ENCODE data around the gene ADAMTS15. TPM values are rescaled to one million over a fixed set of nuclear protein-coding genes. Genes with fewer than 3 reads are reported as not detected.

ADAMTS15 gene
- total RNA-seq, 4 donors from 2014 or later: 18.4 to 34.1 (median 24.9) TPM

- 87 to 93% methylated on average over 6 of the region's 6 CpGs for WGBS, 2 donors
- TF ChIP-seq CTCF (IDR thresholded peaks at IDR 0.05) (no peak), POLR2A (IDR thresholded peaks at IDR 0.05) (no peak), EP300 (IDR thresholded peaks at IDR 0.05) (no peak)
Measured at GRCh38 chr11:130514851-130515250, 66.4 kb downstream of the ADAMTS15 start.

GRCh38 chr11:130515829-130516553 is 67.5 kb downstream of the ADAMTS15 start:
- peaks cover 0 to 19% (median 0%) of the 10 kb centered on the region in 4 donors for H3K4me1 ChIP-seq
- H3K9me3 ChIP-seq: no peaks in the 10 kb centered on the region
- no peak overlapping the region for H3K4me3 ChIP-seq
- WGBS, 2 donors: 85 to 94% methylated on average over 4 of the region's 4 CpGs
- no peaks in the 10 kb centered on the region for H3K27me3 ChIP-seq
- H3K27ac ChIP-seq: no peak overlapping the region
- no peak for DNase-seq (ENCODE audit: low spot score in 2 of 2)
- TF ChIP-seq CTCF (IDR thresholded peaks at IDR 0.05) (no peak), EP300 (IDR thresholded peaks at IDR 0.05) (no peak), POLR2A (IDR thresholded peaks at IDR 0.05) (no peak)
- no peaks in the 10 kb centered on the region for H3K36me3 ChIP-seq

More at GRCh38 chr11:130514851-130515250, 66.4 kb downstream of the ADAMTS15 start:
- Histone ChIP-seq H3K9me3 (no peaks in the 10 kb centered on the region), H3K27ac (no peak overlapping the region), H3K4me1 (peaks cover 0 to 20% (median 5%) of the 10 kb centered on the region in 4 donors), H3K4me3 (no peak overlapping the region), H3K36me3 (no peaks in the 10 kb centered on the region), H3K27me3 (no peaks in the 10 kb centered on the region)
- DNase-seq (ENCODE audit: low spot score in 2 of 2): no peak

GRCh38 chr11:130516554-130517505 is 68.4 kb downstream of the ADAMTS15 start:
- H3K27me3 ChIP-seq: no peaks in the 10 kb centered on the region
- DNase-seq (ENCODE audit: low spot score in 2 of 2): no peak
- no peaks in the 10 kb centered on the region for H3K36me3 ChIP-seq
- H3K4me3 ChIP-seq: no peak overlapping the region
- no peak overlapping the region for H3K27ac ChIP-seq
- 89 to 90% methylated on average over 10 of the region's 10 CpGs for WGBS, 2 donors
- no peak for TF ChIP-seq POLR2A (IDR thresholded peaks at IDR 0.05)
- TF ChIP-seq EP300 (IDR thresholded peaks at IDR 0.05): no peak
- no peak for TF ChIP-seq CTCF (IDR thresholded peaks at IDR 0.05)
- peaks cover 0 to 22% (median 8%) of the 10 kb centered on the region in 4 donors for H3K4me1 ChIP-seq
- no peaks in the 10 kb centered on the region for H3K9me3 ChIP-seq

- Histone ChIP-seq H3K27ac (no peak overlapping the region), H3K9me3 (no peaks in the 10 kb centered on the region), H3K4me3 (no peak overlapping the region), H3K27me3 (no peaks in the 10 kb centered on the region), H3K36me3 (no peaks in the 10 kb centered on the region), H3K4me1 (peaks cover 0 to 33% (median 16%) of the 10 kb centered on the region in 4 donors)
- DNase-seq (ENCODE audit: low spot score in 2 of 2): no peak
- TF ChIP-seq POLR2A (IDR thresholded peaks at IDR 0.05): no peak
- no peak for TF ChIP-seq EP300 (IDR thresholded peaks at IDR 0.05)
- no peak for TF ChIP-seq CTCF (IDR thresholded peaks at IDR 0.05)
- 69 to 81% methylated on average over 4 of the region's 4 CpGs for WGBS, 2 donors
Measured at GRCh38 chr11:130518164-130518680, 69.8 kb downstream of the ADAMTS15 start.

All from tibial nerve (tissue), 4 donors.